ENCODE results near the gene PNRC1. TPM values are rescaled to one million over a fixed set of nuclear protein-coding genes. Genes with fewer than 3 reads are reported as not detected.
"Not testable (repeated sequence)": the region's sequence is repeated elsewhere in the genome, so short reads cannot be mapped to it uniquely, and the experiment has no call there.

The PNRC1 gene
- total RNA-seq, 1 donor from 2014 or later, result 93.2 TPM

DNA sequence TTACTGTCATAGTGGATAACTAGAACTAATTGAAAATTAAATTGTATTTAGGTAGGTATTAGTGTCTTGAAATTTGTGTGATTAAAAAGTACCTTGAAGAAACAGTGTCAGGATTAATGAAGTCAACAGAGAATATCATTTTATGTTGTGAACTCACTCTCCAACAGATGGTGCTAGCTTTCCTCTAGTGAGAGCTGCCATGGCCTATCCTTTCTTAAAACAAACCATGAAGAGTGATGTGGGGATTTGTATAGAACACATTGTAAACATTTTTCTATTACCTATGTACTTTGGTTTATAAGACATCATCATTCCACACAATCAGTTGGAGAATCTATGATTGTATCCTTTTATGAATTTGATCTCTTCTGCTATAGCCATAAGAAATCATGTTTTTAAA is 42.1 kb downstream of the PNRC1 start:
- FAIRE-seq, result no peak
- Mint-ChIP-seq H3K4me1 (ENCODE audit: low read depth, unreplicated experiment) (peaks cover 4% of the 10 kb centered on the region), H3K27ac (ENCODE audit: unreplicated experiment) (no peak overlapping the region)

GRCh38 chr6:89128256-89128671 is 47.7 kb downstream of the PNRC1 start:
- H3K79me2 ChIP-seq (ENCODE audit: insufficient read depth, low read length); H3K27ac ChIP-seq (ENCODE audit: low read depth, low read length); H3K27me3 Mint-ChIP-seq (ENCODE audit: low read depth, unreplicated experiment); H3K27me3 ChIP-seq (ENCODE audit: insufficient read depth, low read length); H3K36me3 Mint-ChIP-seq (ENCODE audit: low read depth, unreplicated experiment); H4K20me1 ChIP-seq (ENCODE audit: insufficient read depth, low read length); H3K9ac ChIP-seq (ENCODE audit: low read length); H3K9me3 ChIP-seq (ENCODE audit: insufficient read depth, low read depth, low read length); H3K4me2 ChIP-seq (ENCODE audit: low read length); H3K4me1 ChIP-seq (ENCODE audit: insufficient read depth, low read length); H3K9me3 Mint-ChIP-seq (ENCODE audit: unreplicated experiment); H3K4me3 ChIP-seq (ENCODE audit: insufficient read depth, low read depth, low read length); H3K4me1 Mint-ChIP-seq (ENCODE audit: low read depth, unreplicated experiment); FAIRE-seq; DNase-seq (ENCODE audit: low read depth); H3K4me3 Mint-ChIP-seq (ENCODE audit: unreplicated experiment); H3K36me3 ChIP-seq (ENCODE audit: insufficient read depth, low read length); H3K27ac Mint-ChIP-seq (ENCODE audit: unreplicated experiment); H2AFZ ChIP-seq (ENCODE audit: low read depth, low read length): not testable (repeated sequence)

More for the DNA sequence above, 42.1 kb downstream of the PNRC1 start:
- H3K4me3 Mint-ChIP-seq (ENCODE audit: unreplicated experiment), result no peak overlapping the region
- H2AFZ ChIP-seq (ENCODE audit: low read depth, low read length), result no peak overlapping the region
- no peaks in the 10 kb centered on the region for H3K27me3 ChIP-seq (ENCODE audit: insufficient read depth, low read length)
- no peaks in the 10 kb centered on the region for H3K9me3 ChIP-seq (ENCODE audit: insufficient read depth, low read depth, low read length)
- no peaks in the 10 kb centered on the region for H3K4me1 ChIP-seq (ENCODE audit: insufficient read depth, low read length)
- no peaks in the 10 kb centered on the region for H3K9me3 Mint-ChIP-seq (ENCODE audit: unreplicated experiment)
- H3K4me3 ChIP-seq (ENCODE audit: insufficient read depth, low read depth, low read length), result no peak overlapping the region
- H3K36me3 ChIP-seq (ENCODE audit: insufficient read depth, low read length), result no peaks in the 10 kb centered on the region
- no peak overlapping the region for H3K27ac ChIP-seq (ENCODE audit: low read depth, low read length)
- H3K36me3 Mint-ChIP-seq (ENCODE audit: low read depth, unreplicated experiment), result no peaks in the 10 kb centered on the region
- H3K27me3 Mint-ChIP-seq (ENCODE audit: low read depth, unreplicated experiment), result no peaks in the 10 kb centered on the region
- H4K20me1 ChIP-seq (ENCODE audit: insufficient read depth, low read length), result no peaks in the 10 kb centered on the region
- no peak overlapping the region for H3K4me2 ChIP-seq (ENCODE audit: low read length)
- no peak for TF ChIP-seq EZH2 (IDR thresholded peaks at IDR 0.05; ENCODE audit: insufficient read depth, low read length)
- TF ChIP-seq, protein P1, sequence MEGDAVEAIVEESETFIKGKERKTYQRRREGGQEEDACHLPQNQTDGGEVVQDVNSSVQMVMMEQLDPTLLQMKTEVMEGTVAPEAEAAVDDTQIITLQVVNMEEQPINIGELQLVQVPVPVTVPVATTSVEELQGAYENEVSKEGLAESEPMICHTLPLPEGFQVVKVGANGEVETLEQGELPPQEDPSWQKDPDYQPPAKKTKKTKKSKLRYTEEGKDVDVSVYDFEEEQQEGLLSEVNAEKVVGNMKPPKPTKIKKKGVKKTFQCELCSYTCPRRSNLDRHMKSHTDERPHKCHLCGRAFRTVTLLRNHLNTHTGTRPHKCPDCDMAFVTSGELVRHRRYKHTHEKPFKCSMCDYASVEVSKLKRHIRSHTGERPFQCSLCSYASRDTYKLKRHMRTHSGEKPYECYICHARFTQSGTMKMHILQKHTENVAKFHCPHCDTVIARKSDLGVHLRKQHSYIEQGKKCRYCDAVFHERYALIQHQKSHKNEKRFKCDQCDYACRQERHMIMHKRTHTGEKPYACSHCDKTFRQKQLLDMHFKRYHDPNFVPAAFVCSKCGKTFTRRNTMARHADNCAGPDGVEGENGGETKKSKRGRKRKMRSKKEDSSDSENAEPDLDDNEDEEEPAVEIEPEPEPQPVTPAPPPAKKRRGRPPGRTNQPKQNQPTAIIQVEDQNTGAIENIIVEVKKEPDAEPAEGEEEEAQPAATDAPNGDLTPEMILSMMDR (IDR thresholded peaks at IDR 0.05; ENCODE audit: insufficient read depth, low read depth, low read length), result peak; percentile 45
- no peak for DNase-seq (ENCODE audit: low read depth)
- H3K79me2 ChIP-seq (ENCODE audit: insufficient read depth, low read length), result no peaks in the 10 kb centered on the region
- no peak overlapping the region for H3K9ac ChIP-seq (ENCODE audit: low read length)

DNA sequence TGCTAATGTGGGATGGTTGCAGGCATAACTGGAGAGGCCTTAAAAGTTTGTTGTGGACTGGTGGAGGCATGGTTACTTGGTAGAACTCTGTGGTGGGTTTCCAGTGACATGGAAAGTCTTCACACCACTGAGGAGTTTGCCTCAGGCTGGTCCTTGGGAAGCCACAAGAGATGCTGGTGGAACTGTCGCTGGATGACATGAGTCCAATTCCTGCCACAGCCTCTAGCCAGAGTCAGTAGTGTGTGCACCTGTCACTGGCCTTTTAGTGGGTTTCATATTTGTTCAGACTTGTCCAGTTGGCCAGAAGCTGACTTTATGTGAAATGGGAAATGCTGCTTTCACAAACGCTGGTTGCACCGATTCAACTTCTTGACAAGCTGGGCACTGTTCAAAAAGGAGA is 51.0 kb downstream of the PNRC1 start:
- TF ChIP-seq, protein P1 (IDR thresholded peaks at IDR 0.05; ENCODE audit: insufficient read depth, low read depth, low read length), result no peak
- no peak for TF ChIP-seq EZH2 (IDR thresholded peaks at IDR 0.05; ENCODE audit: insufficient read depth, low read length)
- FAIRE-seq, result no peak

More for the DNA sequence above, 51.0 kb downstream of the PNRC1 start:
- Histone ChIP-seq H3K4me1 (ENCODE audit: insufficient read depth, low read length) (no peaks in the 10 kb centered on the region), H3K27me3 (ENCODE audit: insufficient read depth, low read length) (peaks cover 3% of the 10 kb centered on the region), H3K4me2 (ENCODE audit: low read length) (no peak overlapping the region), H3K9ac (ENCODE audit: low read length) (no peak overlapping the region), H4K20me1 (ENCODE audit: insufficient read depth, low read length) (no peaks in the 10 kb centered on the region), H3K9me3 (ENCODE audit: insufficient read depth, low read depth, low read length) (no peaks in the 10 kb centered on the region), H3K79me2 (ENCODE audit: insufficient read depth, low read length) (no peaks in the 10 kb centered on the region), H3K36me3 (ENCODE audit: insufficient read depth, low read length) (no peaks in the 10 kb centered on the region), H2AFZ (ENCODE audit: low read depth, low read length) (no peak overlapping the region), H3K4me3 (ENCODE audit: insufficient read depth, low read depth, low read length) (no peak overlapping the region), H3K27ac (ENCODE audit: low read depth, low read length) (no peak overlapping the region)
- DNase-seq (ENCODE audit: low read depth), result no peak
- Mint-ChIP-seq H3K4me1 (ENCODE audit: low read depth, unreplicated experiment) (no peaks in the 10 kb centered on the region), H3K9me3 (ENCODE audit: unreplicated experiment) (peaks cover 7% of the 10 kb centered on the region), H3K27me3 (ENCODE audit: low read depth, unreplicated experiment) (peaks cover 6% of the 10 kb centered on the region), H3K27ac (ENCODE audit: unreplicated experiment) (no peak overlapping the region), H3K4me3 (ENCODE audit: unreplicated experiment) (no peak overlapping the region), H3K36me3 (ENCODE audit: low read depth, unreplicated experiment) (peaks cover 4% of the 10 kb centered on the region)

Data from astrocyte (in vitro differentiated cells and primary cell).